DMS79 treated with DMSO at 0.1 percent for 48 hours (cell line): ENCODE data around the gene LILRB4.
A peak's percentile ranks its signal among the peaks of the same experiment; 100 is the strongest.
"Not testable (repeated sequence)": the region's sequence is repeated elsewhere in the genome, so short reads cannot be mapped to it uniquely, and the experiment has no call there.

ENCODE experiments used
- DNase-seq: peaks from one replicate; lab custom pipeline; 2025; lab: John Stamatoyannopoulos, UW

The LILRB4 gene

DNA sequence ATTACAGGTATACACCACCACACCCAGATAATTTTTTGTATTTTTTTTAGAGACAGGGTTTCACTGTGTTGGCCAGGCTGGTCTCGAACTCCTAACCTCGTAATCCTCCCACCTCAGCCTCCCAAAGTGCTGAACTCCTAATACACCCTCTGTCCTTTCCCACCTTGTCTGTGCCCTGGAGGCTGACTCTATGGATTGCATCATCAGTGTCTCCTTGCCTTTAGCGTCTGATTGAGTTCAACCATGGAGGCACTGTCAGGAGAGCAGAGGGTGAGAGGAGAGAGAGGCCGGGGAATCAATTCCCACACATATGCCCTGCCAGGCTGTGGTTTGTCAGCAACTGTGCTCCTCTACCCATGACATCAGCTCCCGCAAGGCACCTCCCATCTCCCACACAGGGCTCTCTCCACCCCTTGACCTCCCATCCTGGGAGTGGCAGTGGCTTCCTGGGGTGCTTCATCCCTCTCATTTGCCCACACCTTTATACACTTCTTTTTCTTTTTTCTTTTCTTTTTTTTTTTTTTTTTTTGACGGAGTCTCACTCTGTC, 12.6 kb upstream of the LILRB4 start:
- DNase-seq: no peak

DNA sequence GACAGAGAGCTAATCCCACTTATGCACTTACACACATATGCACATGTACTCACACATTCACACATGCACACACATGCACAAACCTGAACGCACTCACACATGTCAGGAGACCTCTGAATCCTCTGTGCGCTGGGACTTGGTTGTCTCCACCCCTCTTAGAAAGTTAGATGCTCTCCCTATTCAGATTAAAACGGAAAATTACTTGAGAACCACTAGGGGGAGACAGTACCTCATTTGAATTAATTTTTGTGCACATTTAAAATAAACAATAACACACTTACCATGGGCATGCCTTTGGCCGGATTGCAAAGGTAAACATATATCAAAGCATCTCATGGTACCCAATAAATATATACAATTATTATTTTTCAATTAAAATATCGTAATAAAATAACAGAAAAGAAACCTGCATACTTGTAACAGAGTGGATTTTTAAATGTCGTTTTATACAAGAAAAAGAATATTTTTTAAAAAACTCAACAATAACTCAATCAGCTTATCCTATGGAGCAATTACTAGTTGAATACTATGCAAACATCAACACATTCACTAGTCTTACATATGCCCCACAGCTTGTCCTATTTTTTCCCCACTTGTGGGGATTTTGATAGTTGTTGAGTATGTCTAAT, 9.5 kb upstream of the LILRB4 start:
- DNase-seq: peak; percentile 10

DNA sequence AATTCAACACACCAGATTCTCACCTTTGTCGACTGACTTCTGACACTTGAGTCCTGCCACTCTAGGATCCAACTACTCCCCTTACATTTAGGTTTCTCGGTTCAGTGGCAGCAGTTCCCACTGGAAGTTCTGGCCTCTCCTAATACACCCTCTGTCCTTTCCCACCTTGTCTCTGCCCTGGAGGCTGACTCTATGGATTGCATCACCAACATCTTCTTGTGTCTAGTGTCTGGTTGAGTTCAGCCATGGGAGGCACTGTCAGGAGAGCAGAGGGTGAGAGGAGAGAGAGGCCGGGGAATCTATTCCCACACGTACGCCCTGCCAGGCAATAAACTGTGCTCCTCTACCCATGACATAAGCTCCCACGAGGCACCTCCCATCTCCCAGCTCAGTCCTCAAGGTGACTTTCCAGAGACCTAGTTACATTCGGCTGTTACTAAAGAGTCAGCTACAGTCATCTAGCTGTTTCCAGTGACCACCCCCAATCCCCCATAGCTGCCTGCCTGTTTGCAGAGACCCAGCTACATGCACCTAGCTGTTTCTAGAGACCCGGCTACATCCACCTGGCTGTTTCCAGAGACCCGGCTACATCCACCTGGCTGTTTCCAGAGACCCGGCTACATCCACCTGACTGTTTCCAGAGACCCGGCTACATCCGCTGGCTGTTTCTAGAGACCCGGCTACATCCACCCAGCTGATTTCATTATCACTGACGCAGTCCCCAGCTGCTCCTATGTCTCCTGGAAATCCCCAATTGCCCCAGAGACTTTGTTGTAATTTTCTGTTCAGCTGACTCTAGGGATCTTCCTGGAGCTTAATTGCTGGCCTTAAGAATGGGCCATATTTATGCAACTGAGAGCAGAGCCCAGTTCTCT, 8.1 kb upstream of the LILRB4 start:
- no peak for DNase-seq

DNA sequence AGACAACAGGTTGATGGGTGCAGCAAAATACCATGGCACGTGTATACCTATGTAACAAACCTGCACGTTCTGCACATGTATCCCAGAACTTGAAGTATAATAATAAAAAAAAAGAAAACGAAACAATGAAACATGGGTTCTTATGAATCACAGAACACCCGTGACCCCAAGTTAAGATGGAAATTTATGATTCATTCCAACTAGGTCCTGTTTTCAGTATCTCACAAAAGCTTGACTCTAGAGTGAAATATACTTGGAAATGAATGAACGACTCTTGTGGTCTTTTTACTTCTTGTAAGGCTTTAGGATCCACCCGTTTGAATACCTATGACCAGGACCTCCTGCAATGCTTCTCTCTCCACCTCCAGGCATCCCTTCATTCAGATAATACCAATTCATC, 3.5 kb upstream of the LILRB4 start:
- no peak for DNase-seq

DNA sequence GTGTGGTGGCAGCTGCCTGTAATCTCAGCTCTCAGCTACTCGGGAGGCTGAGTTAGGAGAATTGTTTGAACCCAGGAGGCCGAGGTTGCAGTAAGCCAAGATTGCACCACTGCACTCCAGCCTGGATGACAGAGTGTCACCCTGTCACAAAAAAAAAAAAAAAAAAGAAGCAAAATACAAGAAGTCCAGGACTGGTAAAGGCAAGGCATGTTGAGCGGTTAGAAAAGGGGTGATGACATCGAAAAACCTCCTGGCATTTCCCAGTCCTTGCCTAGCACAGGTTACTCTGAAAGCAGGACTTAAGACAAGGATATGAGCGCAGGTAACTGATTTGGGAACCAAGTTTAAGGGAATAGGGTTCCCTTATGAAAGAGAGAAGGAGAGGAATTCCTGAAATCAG, 2.5 kb upstream of the LILRB4 start:
- no peak for DNase-seq

DNA sequence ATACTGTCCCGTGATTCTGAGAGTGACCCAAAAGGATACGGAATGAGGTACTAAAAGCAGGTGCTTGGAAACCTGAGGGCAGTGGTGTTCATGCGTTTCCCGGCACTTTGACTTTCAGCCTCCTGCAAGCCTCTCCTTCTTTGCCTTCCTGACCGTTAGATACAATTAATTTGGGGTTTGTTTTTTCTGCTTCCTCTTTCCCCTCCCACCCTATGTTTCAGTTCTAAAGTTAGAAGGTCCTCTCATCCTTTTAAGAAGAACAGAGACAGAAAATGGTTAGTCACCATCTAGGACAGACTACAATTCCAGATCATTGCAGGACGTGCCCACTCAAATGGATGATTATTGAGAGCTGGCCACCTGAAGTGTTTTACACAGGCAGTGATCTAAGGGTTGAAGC, 1.8 kb upstream of the LILRB4 start:
- no peak for DNase-seq

DNA sequence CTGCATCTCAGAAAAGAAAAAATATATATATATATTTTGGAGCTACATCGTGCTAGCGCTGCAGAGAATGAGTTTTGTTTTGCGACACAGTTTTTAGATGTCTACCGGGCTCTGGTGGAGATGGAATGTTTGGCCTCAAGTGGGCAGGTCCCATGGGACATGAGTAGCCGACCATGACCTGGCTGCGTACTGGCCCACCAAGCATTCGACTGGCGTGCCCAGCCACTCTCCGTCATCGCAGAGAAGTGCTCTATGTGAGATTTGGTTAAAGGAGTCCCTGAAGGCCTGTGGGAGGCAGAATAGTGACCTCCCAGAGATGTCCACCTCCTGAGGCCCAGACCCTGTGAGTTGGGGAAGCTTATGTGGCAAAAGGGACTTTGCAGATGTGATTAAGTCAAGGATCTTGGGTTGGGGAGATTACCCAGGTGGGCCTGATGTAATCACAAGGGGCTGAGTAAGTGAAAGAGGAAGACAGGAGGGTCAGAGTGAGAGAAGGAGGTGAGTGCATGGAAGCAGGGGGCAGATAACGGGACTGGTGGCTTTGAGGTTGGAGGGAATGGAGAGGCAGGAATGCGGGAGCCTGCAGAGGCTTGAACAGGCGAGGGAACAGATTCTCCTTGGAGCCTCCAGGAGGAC, 821 bp upstream of the LILRB4 start:
- DNase-seq: no peak

DNA sequence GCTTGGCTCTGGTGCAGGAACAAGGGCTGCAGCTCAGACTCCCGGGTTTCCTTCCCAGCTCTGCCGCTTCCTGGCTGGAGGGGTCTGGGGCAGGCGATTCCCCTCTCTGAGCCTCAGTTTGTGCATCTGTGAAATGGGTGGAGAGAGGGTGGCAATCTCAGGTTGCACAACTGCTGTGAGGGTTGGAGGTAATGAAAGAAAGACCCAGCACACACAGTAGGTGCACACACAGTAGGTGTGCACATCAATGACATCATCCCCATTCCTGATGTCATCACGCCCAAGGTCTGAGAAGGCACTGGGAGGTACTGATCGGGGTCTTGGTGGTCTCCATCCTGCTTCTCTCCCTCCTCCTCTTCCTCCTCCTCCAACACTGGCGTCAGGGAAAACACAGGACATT, 2.7 kb downstream of the LILRB4 start:
- no peak for DNase-seq

DNA sequence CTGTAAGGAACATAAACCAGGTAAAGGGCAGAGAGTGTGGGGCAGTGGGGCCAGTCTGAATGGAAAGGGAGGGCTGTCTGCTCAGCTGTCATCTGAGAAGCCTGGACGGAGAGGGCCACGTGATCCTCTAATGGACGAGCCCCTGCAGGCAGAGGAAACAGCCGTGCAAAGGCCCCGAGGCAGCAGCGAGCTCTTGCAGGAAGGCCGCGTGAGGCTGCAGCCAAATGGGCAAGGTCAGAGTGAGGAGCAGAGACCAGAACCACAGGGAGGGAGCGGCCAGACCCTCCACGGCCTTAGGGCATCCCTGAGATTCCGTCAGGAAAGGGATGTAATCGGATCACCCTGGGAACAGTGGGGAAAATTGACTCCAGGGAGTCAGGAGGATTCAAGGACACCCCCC, 4.4 kb downstream of the LILRB4 start:
- no peak for DNase-seq

DNA sequence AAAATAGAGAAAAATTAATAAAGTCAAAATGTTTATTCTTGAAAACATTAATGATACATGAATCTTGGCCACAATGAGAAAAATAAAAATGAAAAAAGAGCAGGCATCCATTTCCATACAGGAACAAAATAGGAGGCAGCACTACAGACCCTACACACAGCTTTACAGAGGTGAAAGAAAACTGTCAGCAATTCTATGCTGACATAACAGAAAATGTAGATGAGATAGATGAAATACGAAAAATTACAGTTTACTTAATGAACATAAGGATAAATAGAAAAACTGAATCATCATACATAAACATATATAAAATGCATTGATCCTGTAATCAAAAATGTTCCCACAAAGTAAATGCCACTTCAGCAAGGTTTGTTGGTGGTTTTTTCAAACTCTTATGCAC, 5.6 kb downstream of the LILRB4 start:
- no peak for DNase-seq

DNA sequence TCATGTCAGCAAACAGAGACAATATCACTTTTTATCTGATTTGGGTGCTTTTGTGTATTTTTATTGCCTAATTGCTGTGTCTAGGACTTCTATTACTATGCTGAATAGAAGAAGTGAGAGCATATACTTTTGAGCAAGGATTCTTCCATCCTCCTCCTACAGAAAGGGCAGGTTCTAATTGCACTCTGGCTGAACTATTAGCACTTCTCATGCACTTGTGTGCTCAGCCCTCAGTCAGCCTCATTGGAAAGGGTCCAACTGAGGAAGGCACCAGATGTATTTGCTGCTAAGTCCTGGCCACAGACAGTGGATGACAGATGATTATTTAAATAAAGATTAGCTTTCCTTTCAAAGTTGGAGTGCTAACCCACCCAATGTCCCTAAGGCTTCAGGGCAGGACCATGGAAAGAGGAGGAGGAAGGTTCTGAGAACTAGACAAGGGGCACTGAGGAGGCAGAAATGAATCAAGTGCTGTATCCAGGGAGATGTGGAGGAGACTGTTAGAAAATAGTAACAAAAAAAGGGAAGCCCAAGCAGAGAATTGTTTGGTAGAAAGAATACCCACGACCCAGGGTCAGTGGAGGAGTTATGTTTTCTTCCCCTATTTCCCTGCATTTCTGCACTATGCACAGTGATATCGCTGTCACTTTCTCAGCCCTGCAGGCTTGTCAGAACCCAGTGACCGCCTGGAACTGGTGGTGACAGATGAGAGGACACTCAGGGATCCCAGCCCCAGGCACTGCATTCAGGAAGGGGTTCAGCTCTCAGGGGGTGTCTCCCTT, 8.0 kb downstream of the LILRB4 start:
- no peak for DNase-seq

DNA sequence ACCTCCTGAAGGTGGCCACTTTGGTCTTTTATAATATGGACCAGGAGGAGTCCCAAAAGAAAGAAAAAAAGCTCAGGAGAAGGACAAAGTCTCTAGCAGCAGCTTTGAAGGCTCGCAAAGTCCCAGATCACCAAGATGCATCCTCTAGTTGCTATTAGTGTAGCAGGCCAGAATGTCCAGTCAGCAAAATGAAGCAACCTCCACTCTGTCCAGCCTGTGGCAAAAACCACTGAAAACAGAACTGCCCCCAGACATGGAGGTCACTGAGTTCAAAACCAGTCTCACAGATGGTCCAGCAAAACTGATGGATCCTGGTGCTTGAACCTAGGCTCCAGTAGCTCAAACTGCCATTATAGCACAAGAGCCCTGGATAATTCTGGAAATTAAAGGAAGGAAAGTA, 10.4 kb downstream of the LILRB4 start:
- no peak for DNase-seq

DNA sequence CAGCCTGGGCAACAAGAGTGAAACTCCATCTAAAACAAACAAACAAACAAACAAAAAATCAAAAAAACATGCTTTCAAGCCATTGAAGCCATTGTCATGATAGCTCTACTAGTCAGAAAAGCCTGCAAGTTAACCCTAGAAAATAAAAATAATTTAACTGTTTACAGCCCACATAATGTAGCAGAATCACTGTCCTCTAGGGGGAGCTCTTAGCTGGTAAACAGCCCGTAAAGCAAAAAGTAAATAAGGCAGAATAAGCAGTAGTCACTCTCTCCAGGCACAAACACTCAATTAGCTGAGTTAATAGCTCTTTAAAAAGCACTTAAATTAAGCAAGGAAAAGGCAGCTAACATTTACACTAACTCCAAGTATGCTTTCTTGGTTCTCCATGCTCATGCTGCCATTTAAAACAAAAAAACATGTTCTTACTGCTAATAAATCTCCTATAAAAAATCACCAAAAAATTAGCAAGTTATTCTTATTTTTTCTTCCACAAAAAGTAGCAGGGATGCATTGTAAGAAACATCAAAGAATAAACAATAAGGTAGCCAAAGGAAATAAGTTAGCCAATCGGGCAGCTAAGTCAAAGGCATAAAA, 11.3 kb downstream of the LILRB4 start:
- peak; percentile 19 for DNase-seq

DNA sequence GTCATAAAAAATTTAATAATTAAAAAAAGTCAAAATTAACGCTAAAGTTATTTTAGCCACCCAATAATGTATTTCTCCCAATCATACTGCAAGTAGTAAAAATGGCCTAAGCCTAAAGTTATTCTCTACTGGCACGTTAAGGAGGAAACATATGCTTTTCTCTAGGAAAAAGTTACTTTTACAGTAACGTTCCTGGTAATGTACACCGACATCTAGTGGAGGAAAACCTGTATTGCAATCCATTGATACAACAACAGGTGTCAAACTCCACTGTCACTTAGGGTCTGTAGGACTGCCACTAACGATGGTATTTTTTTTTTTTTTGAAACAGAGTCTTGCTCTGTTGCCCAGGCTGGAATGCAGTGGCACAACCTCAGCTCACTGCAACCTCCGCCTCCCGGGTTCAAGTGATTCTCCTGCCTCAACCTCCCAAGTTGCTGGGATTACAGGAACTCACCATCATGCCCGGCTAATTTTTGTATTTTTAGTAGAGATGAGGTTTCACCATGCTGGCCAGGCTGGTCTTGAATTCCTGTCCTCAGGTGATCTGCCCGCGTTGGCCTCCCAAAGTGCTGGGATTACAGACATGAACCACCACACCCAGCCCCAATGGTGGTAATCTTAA, 13.5 kb downstream of the LILRB4 start:
- peak; percentile 15 for DNase-seq

DNA sequence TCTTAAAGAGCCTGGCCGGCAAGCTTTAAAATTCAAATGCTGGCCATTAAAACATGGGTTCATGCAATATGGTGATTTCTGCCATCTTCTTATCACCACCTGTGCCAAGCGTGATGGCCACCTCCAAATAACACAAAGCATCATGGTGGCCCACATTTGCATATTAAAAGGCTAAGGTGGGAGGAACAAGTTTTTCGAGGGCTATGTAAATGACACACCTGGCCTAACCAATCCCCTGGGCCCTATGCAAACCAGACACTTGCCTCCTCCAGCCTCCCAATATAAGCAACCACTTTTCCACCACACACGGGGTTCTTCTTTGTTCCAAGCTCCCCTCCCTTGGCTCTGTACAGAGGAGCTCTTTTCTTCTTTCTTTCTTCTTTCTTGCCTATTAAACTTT, 14.4 kb downstream of the LILRB4 start:
- DNase-seq: no peak

DNA sequence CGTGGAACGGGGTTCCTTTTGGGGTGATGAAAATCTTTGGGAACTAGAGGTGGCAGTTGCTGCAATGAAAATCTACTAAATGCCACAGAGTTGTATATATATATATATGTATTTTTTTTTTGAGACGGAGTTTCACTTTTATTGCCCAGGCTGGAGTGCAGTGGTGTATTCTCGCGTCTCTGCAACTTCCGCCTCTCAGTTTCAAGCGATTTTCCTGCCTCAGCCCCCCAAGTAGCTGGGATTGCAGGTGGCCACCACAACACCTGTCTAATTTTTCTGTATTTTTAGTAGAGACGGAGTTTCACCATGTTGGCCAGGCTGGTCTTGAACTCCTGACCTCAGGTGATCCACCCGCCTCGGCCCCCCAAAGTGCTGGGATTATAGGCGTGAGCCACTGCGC, 18.8 kb downstream of the LILRB4 start:
- DNase-seq: not testable (repeated sequence)

DNA sequence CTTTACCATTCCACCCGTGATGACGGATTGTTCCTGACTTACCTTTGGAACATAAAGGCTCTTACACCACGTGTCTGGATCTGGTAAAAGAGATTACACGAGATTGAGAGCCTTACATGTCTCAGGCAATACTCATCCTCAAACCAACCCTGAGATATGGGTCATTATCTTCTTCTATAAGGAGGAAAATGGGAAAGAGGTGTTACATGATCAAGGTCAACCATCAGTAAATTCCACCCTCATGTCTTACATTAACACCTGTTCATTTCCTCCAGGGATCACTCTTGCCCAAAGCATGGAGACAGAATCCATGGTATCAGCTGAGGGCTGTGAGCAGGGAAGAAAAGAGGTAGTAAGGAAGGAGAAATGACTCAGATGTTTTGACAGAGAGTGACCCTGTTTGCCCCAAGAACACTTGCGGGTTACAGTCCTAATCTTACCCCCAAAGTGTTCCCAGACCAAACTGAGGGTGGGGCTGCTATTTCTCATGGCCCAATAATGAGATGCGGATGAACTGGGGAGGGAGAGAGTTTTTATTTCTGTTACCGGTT, 19.6 kb downstream of the LILRB4 start:
- no peak for DNase-seq

DNA sequence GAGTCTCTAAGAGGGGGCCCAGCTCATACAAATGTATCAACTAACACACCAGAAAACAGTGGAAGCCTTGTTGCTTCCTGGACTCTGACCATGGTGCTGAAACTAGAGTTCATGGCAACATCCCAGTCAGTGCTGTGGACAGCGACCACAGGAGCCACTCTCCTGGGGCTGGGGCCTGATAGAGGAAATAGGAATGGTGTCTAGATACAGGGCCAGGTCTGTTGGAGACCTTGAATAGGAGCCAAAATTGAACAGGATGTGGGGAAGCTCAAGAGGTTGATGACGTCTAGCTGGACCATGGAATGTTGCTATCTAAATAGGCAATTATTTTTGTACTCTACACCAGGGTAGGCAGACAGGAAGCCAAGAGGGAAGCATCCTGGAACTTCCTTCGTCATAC, 21.7 kb downstream of the LILRB4 start:
- DNase-seq: no peak

DNA sequence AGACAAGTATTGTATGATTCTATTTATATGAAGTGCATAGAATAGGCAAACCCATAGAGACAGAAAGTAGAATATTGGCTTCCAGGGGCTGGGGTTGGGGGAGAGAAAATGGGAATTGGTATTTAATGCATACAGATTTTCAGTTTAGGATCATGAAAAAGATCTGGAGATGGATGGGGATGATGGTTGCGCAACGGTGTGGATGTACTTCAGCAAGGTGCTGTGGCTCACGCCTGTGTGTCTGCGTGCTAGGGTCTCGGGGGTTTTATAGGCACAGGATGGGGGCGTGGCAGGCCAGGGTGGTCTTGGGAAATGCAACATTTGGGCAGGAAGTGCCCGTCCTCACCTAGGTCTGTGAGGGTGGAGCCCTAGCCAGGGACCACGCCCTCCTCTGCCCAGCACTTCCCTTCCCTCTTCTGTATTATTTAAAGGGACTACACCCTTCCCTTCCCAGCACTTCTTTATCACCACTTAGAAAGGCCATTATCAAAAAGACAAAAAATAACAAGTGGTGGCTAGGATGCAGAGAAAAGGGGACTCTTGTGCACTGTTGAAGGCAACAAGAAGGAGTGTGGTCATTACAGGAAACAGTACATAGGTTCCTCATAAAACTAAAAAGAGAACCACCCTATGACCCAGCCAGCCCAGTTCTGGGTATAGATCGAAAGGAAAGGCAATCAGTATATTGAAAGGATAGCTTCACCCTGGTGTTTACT, 29.0 kb downstream of the LILRB4 start:
- DNase-seq: no peak

DNA sequence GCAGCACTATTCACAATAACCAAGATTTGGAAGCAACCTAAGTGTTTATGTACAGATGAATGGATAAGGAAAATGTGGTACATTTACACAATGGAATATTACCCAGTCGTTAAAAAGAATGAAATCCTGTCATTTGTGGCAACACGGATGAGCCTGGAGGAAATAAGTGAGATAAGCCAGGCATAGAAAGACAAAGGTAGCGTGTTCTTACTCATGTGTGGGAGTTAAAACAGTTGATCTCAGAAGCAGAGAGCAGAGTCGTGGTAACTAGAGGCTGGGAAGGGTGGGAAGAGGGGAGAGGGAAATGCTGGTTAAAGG, 29.5 kb downstream of the LILRB4 start:
- no peak for DNase-seq

DNA sequence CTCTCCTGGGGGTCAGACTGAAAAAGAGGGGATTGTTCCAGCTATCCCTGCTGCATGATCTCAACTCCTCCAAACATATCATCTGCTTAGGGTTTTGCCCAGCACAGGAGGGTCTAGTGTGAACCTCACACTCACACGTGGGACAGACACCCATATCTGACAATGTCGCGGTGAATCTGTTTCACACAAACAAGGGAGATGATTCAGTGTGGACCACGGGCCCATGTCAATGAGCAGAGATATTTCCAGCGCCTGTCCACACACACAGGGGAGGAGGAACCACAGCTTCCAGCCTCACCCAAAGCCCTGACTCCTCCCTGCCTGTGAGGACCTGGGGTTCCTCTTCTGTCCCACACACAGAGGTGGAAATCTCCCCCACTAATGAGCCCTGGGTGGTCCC, 31.9 kb downstream of the LILRB4 start:
- no peak for DNase-seq
